ENCODE results near the gene ITPK1.

GRCh38 chr14:92926931-92927330, 188.8 kb downstream of the ITPK1 start:
- no peak for TF ChIP-seq TEAD4 (IDR thresholded peaks at IDR 0.05; ENCODE audit: borderline replicate concordance, insufficient read depth)
- TF ChIP-seq NRF1 (IDR thresholded peaks at IDR 0.05; ENCODE audit: low read depth, low read length), result no peak
- no peak for TF ChIP-seq SIN3A (IDR thresholded peaks at IDR 0.05; ENCODE audit: borderline replicate concordance, low read depth, low read length)
- TF ChIP-seq TAF1 (IDR thresholded peaks at IDR 0.05; ENCODE audit: borderline replicate concordance, low read depth, low read length), result no peak
- TF ChIP-seq YY1 (IDR thresholded peaks at IDR 0.05; ENCODE audit: low read depth), result no peak
- TF ChIP-seq, protein P1, sequence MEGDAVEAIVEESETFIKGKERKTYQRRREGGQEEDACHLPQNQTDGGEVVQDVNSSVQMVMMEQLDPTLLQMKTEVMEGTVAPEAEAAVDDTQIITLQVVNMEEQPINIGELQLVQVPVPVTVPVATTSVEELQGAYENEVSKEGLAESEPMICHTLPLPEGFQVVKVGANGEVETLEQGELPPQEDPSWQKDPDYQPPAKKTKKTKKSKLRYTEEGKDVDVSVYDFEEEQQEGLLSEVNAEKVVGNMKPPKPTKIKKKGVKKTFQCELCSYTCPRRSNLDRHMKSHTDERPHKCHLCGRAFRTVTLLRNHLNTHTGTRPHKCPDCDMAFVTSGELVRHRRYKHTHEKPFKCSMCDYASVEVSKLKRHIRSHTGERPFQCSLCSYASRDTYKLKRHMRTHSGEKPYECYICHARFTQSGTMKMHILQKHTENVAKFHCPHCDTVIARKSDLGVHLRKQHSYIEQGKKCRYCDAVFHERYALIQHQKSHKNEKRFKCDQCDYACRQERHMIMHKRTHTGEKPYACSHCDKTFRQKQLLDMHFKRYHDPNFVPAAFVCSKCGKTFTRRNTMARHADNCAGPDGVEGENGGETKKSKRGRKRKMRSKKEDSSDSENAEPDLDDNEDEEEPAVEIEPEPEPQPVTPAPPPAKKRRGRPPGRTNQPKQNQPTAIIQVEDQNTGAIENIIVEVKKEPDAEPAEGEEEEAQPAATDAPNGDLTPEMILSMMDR (IDR thresholded peaks at IDR 0.05), result no peak
- TF ChIP-seq POLR2AphosphoS5 (IDR thresholded peaks at IDR 0.05; ENCODE audit: low read depth, low read length), result no peak
- TF ChIP-seq REST (IDR thresholded peaks at IDR 0.05; ENCODE audit: low read depth, low read length), result no peak
- TF ChIP-seq NFIC (IDR thresholded peaks at IDR 0.05; ENCODE audit: borderline replicate concordance), result no peak
- TF ChIP-seq, protein P2, sequence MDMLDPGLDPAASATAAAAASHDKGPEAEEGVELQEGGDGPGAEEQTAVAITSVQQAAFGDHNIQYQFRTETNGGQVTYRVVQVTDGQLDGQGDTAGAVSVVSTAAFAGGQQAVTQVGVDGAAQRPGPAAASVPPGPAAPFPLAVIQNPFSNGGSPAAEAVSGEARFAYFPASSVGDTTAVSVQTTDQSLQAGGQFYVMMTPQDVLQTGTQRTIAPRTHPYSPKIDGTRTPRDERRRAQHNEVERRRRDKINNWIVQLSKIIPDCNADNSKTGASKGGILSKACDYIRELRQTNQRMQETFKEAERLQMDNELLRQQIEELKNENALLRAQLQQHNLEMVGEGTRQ (IDR thresholded peaks at IDR 0.05; ENCODE audit: borderline replicate concordance, low read depth, low read length), result no peak
- no peak for TF ChIP-seq EP300 (IDR thresholded peaks at IDR 0.05; ENCODE audit: borderline replicate concordance in 1 of 2, low read depth in 1 of 2, low read length in 1 of 2)

All from SK-N-SH (cell line).